HG02763 (cell line): ENCODE measurements around the gene MYO5B.

Source experiments
- ATAC-seq: cut with Tn5 transposase; IDR thresholded peaks from one replicate; pipeline ENCODE4 v1.9.1; 2021; ENCODE audit warnings: mild to moderate bottlenecking, moderate library complexity; ENCODE audit not compliant: unreplicated experiment

MYO5B gene

DNA sequence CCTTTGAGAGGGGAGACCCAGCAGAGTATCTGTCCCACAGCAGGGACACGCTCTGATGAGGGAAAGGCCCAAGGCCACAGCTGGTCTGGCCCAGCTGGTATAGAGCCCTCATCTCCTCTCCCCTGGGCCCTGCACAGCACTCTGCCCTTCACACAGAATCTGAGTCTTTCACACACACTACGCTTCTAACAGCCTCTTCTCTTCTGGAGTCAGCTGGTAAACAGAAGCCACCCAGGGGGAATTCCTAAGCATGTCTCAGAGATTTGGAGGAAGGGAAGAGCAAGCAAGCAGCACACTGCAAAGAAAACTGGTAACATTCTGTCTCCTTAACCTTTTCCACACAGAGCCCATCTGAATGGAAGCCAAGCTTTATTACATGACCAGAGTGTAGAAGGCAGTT is 260.5 kb downstream of the MYO5B start:
- ATAC-seq: no peak

DNA sequence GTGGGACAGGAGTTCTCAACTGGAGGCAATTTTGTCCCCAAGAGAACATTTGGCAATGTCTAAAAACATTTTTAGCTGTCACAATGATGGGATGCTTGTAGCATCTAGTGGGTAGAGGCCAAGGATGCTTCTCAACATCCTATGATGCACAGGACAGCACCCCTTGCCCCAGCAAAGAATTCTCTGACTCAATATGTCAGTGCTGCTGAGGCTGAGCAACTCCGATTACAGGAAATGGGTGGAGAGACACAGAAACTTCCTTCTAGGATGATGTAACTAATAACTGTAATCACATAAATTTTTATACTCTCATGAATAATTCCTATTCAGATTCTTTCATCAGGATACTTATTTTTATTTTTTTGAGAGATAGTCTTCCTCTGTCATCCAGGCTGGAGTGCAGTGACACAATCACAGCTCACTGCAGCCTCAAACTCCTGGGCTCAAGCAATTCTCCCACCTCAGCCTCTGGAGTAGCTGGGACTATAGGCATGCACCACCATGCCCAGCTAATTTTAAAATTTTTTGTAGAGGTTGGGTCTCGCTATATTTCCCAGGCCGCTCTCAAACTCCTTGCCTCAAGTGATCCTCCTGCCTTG is 261.3 kb downstream of the MYO5B start:
- no peak for ATAC-seq

DNA sequence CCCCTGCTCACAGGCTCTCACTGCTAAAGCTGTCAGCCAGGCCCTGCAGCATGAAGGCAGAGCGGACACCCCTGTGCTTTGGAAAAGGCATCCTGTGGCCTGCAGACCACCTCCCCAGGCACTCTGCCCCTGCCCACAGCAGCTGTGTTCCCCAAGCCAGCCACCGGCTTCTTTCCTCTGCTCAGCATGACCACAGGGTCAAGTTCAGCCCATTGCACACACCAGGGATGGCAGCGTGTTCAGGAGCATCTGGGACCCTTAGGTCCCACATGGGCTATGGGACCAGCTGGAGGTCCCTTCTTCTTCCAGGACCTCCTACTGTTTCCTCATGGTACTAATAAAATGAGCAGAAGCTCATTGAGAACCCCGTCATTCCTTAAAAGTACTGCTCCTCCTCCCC is 263.2 kb downstream of the MYO5B start:
- no peak for ATAC-seq

DNA sequence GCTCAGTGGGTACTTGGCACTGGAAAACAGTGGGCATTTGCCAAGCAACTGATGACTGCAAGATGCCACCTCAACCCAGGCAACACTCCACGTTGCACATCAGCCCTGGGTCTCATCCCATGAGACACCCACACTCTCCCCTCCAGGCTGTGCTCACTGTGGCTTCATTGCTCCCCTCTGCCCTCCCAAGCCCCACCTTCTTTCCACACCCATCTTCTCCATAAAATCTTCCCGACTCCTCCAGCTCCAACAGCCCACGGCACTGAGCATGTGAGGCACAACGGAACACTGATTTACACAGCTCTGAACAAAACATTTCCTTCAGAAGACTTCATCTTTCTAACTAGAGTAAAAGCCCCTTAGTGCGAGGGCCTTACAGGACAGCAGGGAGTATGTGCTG is 263.8 kb downstream of the MYO5B start:
- ATAC-seq: no peak

DNA sequence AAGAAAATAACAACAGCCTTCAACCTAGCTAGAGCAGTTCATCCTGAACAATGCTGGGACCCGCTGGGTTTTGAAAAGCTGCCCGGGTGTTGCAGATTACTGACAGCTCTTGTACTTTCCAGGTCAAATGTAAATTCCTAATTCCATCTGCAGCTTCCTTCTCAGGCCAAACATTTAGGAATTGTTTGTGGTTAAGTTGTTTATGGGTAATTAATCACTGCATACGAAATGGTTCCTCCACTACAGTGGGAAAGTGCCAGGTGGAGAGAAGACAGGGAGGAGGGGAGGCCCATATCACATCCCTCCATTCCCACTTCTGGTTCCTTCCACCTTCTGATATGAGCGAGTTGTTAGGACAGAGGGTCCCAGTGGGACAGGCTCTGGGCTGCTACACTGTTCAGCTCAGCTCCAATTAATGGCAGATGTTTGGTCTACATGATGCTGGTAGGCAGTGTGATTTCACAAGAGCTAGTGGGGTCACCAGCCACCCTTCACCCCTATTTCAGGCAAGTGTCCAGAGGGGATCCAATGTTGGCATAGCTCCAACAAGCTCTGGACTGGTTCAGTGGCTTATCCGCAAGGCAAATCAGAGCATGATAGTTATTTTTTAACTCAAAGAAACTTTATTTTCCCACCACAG is 268.7 kb downstream of the MYO5B start:
- no peak for ATAC-seq

DNA sequence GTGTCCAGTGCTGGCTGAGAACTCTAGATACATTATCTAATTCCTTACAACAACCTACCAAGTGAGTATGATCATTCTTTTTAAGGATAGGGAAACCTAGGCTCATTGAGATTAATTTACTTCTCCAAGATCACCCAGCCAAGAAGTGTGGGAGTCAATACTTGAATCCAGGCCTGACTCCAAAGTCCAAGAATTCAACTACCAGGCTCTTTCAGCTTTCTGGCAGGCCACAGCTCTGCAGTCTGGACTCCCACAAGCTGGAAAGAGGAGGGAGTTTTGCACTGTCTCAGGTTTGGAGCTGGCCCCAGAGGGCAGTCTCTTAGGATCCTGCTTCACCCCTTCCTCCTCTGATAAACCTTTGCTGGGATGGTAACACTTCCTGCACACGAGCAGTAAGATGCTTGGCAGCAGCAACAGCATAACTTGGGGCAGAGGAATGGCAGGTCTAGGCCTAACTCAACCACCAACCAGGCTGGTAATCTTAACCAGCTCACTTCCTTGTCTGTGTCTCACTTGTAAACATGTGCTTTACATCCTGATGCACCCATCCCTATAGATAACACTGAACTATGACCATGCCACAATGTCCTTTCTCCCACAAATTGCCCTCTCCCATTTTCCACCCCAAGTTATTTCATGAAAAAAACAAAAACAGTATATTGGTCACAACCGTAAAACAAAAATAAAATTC is 270.5 kb downstream of the MYO5B start:
- ATAC-seq: no peak

DNA sequence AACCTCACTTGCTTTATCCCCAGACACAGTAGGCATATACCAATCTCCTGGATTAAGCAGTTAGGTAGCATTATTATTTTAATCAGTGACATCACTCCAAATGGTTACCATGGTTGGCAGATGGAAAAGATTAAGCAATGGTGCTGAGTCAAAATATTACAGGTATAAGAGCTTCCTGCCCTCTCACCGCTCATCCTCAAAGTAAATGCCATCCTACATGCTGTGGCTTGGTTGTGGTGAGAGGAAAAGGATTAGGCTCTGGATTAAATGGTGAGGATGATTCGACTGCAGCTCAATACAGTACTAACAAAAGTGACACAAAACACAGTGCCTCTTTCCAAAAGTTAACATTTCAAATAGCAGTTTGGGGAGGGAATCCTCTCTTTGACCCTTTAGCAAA is 272.7 kb downstream of the MYO5B start:
- ATAC-seq: no peak

DNA sequence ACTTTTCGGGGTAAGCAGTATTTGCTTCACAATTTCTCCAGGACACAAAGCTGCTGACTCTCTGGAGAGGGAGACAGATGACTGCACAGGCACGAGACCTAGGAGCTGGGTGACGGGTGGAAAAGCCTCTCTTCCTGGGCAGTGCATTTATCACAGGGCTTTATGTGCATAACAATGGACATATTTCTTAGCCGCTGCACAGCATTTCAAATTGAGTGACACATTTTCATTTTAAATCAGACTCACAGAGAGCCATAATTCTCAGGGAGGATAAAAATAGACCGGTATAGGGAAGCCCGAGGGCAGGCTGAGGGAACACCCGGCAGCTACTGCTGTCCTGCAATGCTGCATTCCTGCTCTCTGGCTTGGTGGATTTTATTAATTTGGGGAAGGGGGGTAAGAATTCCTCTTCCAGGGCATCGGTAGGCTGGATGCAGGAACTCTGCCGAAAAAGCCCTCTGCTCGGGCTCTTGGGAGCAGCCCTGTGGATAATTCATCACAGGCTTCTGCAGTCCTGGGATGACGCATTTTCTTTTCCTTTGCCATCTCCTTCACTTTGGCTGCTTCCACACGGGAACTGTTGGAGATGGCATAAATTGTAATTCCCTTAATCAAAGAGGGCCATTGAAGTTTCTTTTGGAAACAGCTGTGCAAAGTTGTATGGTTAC is 273.5 kb downstream of the MYO5B start:
- no peak for ATAC-seq

DNA sequence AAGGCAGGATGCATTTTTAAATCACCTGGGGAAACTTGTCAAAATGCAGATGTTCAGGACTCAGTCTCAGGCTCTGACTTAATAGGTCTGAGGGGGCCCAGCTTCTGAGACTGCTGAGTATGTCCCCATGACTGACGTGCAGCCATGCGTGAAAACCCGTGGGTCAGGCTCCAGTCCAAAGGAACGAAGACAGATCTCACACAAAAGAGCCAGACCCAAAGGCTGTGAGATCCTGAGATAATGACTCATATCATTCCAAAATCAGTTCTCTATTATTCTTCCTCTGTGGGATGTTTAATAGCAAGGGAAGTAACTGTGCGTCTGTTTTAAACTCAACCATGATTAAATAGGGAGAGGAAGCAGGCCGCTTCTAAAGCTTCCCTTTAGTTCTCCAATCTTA is 274.2 kb downstream of the MYO5B start:
- ATAC-seq: no peak

DNA sequence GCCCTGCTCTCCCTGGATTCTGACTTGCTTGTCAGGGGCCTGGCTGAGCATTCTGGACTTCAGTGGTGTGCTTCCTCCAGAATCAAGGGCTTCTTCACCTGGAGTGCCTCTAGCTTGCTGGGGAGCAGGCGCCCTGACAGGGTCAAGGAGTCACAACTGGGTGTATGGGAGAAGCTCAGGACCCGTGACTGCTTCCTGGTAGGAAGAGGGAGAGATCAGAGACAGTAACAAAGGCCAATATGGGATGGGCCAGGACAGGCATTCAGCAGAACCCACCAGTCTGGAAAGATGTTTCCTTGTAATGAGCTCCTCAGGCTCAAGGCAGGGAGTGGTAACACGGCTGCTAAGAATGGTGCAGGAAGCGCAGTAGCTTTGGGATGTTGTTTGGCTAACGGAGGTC is 277.2 kb downstream of the MYO5B start:
- ATAC-seq: no peak

DNA sequence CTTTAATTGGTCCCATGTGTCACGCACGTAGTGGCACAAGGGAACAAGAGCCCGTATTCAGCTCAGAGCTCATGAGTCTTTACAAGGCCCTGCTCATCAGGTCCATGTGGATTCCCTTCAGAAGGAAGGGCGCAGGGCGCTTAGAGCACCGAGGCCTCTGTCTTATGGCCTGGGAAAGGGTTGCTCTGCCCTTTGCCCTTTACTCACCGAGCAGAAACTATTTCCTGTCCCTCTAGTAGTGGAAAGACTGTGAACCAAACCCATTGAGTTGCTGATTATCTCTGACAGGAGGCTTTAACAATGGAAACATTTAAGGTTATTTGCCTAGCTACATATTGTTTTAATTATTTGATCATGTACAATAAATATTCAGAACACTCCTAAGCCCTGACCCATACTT is 279.6 kb downstream of the MYO5B start:
- no peak for ATAC-seq

DNA sequence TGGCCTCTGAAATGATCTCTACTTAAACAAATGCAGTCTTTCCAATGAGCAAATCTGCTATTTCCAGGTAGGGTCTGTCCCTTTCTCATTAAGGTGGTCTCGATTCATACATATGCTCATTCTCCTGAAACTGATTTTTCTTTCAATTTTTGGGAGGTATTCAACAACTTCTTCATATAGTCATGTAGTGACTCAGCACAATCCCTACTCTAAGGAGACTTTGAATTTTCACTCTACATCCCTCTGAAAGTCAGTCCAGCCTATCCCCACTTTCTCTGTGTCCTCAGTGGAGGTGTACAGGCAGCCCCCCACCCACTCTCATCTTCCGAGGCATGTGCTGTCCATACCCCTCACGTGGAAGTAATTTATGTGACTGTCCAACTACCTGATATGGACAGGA is 281.7 kb downstream of the MYO5B start:
- no peak for ATAC-seq

DNA sequence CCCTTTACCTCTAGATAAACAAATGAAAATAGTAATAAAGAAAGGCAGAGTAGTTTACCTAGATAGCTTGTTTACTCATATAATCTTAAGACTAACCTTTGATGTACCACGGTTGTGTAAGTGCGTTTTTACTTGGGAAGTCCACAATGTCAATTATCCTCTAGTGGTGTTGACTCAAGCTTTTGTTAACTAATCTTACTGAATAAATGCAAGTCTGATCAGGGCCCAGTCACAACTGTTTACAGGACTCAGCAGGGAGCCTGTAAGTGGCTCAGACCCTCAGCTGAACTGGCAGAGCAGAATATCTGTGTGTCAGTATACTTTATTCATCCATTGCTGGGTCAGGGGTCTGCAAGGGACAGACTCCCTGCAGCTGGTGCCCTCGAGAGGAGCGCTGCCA is 283.5 kb downstream of the MYO5B start:
- ATAC-seq: no peak

DNA sequence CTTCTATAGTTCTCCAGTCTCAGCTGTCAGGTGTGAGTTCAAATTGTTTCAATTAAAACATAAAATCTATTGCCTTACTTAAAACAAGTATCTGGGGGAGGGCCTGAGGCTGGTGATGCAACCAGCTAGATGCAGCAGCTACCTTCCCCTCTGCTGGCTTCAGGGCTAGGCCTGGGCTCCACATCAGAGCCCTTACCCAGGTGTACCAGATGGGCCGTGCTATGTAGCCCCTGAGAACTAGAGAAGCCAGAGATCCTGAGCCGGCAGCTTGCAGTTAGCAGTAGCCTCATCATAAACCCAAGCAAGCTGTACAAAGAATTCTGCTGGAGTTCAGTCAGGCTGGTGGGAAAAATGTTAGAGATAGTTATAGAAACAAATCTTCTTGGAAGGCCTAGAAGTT is 284.0 kb downstream of the MYO5B start:
- no peak for ATAC-seq

DNA sequence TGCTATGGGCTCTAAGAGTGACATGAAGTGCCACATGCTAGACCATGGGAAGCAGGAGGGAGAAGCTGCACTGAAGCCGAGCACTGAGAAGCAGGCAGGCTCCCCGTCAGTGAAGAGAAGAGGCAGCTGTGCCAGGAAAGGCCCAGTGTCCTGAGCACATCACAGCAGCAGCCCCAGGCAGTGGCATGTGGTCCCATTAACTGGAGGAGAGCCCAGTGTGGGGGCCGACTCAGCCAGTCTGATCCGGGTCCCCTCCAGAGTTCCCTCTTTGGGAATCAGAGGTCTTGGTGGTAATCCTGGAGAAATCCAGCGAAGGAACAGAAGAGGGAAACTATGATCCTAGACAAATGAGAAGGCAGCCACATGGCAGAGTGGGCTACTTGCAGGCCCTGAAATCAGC is 284.9 kb downstream of the MYO5B start:
- ATAC-seq: no peak

DNA sequence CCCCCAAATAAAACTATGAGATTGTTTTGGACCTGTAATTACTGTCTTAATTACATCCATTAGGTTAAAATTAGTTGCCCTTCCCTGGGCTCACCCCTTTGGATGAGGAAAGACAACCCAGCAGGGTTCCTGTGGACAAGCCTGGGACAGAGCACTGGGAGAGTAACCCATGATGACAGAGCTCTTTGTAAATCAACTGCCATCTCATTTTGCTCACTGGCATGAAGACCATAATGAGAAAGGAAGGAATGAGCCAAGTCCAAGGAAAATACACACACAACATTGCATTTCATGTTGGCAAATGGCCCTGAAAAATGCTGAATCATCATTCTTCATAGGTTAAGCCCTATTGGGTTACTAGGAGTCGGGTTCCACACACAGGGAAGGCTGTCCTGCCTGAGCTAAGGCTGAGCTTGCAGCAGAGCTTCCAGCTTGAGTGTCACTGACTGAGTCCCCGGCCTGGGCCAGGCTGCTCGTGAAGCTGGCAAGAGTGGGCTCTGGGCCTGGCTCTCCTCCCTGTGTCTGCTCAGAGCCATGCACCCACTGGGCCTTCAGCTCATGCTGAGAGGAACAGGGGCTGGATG is 287.5 kb downstream of the MYO5B start:
- ATAC-seq: no peak

DNA sequence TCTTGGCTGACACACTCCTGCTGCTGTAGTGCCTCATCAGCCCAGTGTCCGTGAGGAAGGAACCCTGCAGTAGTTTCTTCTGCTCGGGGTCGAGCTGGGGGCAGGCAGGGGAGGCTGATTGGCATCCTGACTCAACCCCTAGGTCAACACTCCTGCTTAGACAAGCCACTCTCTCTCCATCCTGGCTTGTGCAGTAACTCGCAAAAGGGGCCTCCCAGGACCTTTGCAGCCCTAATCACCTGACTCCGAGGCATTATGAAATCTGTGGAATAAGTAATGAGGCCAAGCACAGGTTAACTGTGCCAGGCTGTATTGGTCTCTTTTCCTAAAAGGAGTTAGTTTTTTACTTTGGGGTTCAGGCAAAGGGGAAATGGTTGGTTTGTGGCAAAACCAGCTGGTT is 289.2 kb downstream of the MYO5B start:
- ATAC-seq: no peak

DNA sequence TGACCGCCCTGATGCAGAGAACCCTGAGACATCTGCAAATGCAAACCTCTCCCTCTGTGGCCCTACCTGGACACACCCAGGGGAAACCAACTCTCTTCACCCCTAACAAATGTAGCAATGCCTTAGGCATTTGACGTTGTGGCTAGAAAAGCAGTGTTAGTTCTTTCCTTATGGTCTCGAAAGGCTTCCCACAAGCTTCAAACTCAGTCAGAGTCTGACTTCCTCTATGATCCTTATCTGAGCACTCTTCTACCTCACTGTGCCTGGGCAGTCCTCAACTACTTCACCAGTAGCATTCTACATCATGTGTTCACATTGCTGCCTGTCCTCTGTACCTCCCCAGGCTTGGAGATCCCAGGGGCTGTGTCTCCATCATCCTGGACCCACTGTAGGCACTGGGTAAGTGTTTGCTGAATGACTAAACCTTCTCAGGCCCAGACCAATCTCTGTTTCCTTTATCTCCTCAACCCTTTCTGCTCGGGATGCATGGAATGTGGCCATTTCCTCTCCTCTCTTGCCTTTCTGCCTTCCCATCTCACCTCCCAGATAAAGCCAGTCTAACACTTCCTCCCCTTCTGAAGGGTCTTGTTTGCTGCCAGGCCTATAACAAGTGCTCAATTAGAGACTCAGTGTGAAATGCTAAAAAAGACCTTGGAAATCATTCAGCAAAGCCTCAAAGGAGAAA is 289.9 kb downstream of the MYO5B start:
- no peak for ATAC-seq

DNA sequence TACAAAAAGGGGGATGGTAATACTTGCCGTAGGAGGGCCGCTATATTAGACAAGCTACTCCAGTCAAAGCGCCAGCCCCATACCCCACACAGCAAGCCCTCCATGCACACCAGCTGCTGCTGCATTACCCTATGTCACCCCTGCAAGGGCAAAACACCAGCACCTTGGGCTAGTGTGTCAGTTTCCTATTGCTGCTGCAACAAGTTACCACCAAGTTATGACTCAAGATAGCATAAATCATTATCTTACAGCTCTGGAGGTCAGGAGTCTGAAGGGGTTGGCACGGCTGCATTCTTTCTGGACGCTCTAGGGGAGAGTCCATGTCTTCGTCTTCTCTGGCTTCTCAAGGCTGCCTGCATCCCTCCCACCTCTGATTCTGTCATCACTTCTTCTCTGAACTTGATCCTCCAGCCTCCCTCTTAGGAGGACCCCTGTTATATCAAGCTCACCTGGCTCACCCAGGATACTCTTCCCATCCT is 293.0 kb downstream of the MYO5B start:
- no peak for ATAC-seq

DNA sequence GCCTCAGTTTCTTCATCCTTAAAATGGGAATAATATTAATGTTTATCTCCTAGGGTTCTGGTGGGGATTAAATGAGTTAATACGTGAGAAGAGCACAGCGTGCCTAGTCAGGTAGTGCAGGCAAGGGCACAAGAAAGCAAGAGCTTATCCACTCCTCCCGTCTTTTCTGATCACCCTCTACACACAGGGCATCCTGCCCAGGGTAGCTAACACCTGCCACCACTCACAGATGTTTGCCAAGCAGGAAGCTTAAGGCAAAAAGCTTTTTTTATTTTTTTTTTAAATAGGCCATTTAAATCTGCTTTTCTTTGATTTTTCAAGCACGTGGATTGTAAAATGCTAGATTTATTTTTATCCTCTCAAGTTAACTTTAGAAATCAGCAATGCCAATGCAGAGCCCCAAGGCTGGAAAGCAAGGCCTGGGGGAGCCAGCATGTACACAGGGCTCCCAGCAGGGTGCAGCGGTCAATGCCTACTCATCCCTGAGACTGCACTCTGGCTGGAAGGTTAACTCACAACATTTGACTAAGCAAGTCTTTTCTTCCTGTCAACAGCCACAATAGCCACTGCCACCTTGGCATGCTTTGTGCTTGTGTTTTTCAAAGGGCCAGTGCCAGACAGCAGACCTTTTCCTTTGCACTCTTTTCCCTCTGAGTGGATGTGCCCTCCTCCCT is 295.2 kb downstream of the MYO5B start:
- no peak for ATAC-seq
